H9 (cell line): Measurements from ENCODE around the gene PTPN3. TPM values are rescaled to one million over a fixed set of nuclear protein-coding genes. Genes with fewer than 3 reads are reported as not detected.

Experiments used
- DNase-seq: peaks from one replicate; pipeline ENCODE4 v3.0.0-alpha.2; 2017
- H2AFZ ChIP-seq: one replicate; pipeline ENCODE4 v1.6.1; 2013; ENCODE audit warnings: mild to moderate bottlenecking, low read length, control low read depth, moderate library complexity
- H2AK5ac ChIP-seq: 2 replicates; pipeline ENCODE4 v1.6.1; 2013; ENCODE audit warnings: low read length, control low read depth, mixed read lengths; ENCODE audit not compliant: insufficient read length
- H2BK120ac ChIP-seq: one replicate; pipeline ENCODE4 v1.6.1; 2013; ENCODE audit warnings: low read depth, mild to moderate bottlenecking, low read length, control low read depth, inconsistent platforms; ENCODE audit not compliant: poor library complexity, severe bottlenecking
- H2BK12ac ChIP-seq: 2 replicates; pipeline ENCODE4 v1.6.1; 2013; ENCODE audit warnings: low read length, control low read depth, mixed read lengths, low read depth; ENCODE audit not compliant: insufficient read length
- H2BK15ac ChIP-seq: 2 replicates; pipeline ENCODE4 v1.6.1; 2013; ENCODE audit warnings: low read depth, low read length, control low read depth
- H2BK20ac ChIP-seq: one replicate; pipeline ENCODE4 v1.6.1; 2013; ENCODE audit warnings: low read depth, mild to moderate bottlenecking, low read length, control low read depth, inconsistent platforms; ENCODE audit not compliant: poor library complexity, severe bottlenecking
- H2BK5ac ChIP-seq: 2 replicates; pipeline ENCODE4 v1.6.1; 2013; ENCODE audit warnings: low read length, control low read depth, mixed read lengths; ENCODE audit not compliant: insufficient read length
- H3K14ac ChIP-seq: 2 replicates; pipeline ENCODE4 v1.6.1; 2013; ENCODE audit warnings: low read length, control low read depth; ENCODE audit not compliant: insufficient read depth
- H3K18ac ChIP-seq: 2 replicates; pipeline ENCODE4 v1.6.1; 2013; ENCODE audit warnings: low read depth, mild to moderate bottlenecking, mixed read lengths, low read length, control low read depth; ENCODE audit not compliant: insufficient read length
- H3K23ac ChIP-seq: 2 replicates; pipeline ENCODE4 v1.6.1; 2013; ENCODE audit warnings: low read length, control low read depth, mixed read lengths, low read depth; ENCODE audit not compliant: insufficient read length
- H3K23me2 ChIP-seq: 2 replicates; pipeline ENCODE4 v1.6.1; 2013; ENCODE audit warnings: low read depth, mild to moderate bottlenecking, mixed read lengths, low read length, control low read depth; ENCODE audit not compliant: insufficient read length, poor library complexity, severe bottlenecking
- H3K27ac ChIP-seq: 2 replicates; pipeline ENCODE4 v1.5.1; 2013; ENCODE audit warnings: low read length, control low read depth, mixed read lengths, low read depth; ENCODE audit not compliant: insufficient read length
- H3K27me3 ChIP-seq: 2 replicates; pipeline ENCODE4 v1.6.1; 2013; ENCODE audit warnings: low read length, control low read depth, inconsistent platforms; ENCODE audit not compliant: insufficient read depth
- H3K4ac ChIP-seq: 2 replicates; pipeline ENCODE4 v1.6.1; 2013; ENCODE audit warnings: low read depth, mild to moderate bottlenecking, control low read depth, inconsistent platforms, low read length, moderate library complexity
- H3K4me1 ChIP-seq: 2 replicates; pipeline ENCODE4 v1.6.1; 2013; ENCODE audit warnings: low read length, control low read depth, inconsistent platforms; ENCODE audit not compliant: insufficient read depth
- H3K4me2 ChIP-seq: 2 replicates; pipeline ENCODE4 v1.6.1; 2013; ENCODE audit warnings: low read length, control low read depth, mixed read lengths; ENCODE audit not compliant: insufficient read length, insufficient read depth
- H3K56ac ChIP-seq: 2 replicates; pipeline ENCODE4 v1.6.1; 2013; ENCODE audit warnings: low read depth, mild to moderate bottlenecking, mixed read lengths, low read length, control low read depth; ENCODE audit not compliant: insufficient read length
- H3K79me1 ChIP-seq: 2 replicates; pipeline ENCODE4 v1.6.1; 2013; ENCODE audit warnings: low read depth, mild to moderate bottlenecking, moderate library complexity, low read length, control low read depth, inconsistent platforms; ENCODE audit not compliant: insufficient read depth, poor library complexity, severe bottlenecking
- H3K79me2 ChIP-seq: 2 replicates; pipeline ENCODE4 v1.6.1; 2013; ENCODE audit warnings: low read length, control low read depth, inconsistent platforms; ENCODE audit not compliant: insufficient read depth
- H3K9ac ChIP-seq: 2 replicates; pipeline ENCODE4 v1.6.1; 2013; ENCODE audit warnings: low read length, control low read depth, mixed read lengths; ENCODE audit not compliant: insufficient read length; ENCODE audit errors: extremely low read depth
- H3K9me3 ChIP-seq: one replicate; pipeline ENCODE4 v1.6.1; 2013; ENCODE audit warnings: low read depth, low read length, inconsistent platforms; ENCODE audit not compliant: control insufficient read depth
- H3T11ph ChIP-seq: one replicate; pipeline ENCODE4 v1.6.1; 2013; ENCODE audit warnings: mild to moderate bottlenecking, low read length, control low read depth, inconsistent platforms
- H4K20me1 ChIP-seq: one replicate; pipeline ENCODE4 v1.6.1; 2013; ENCODE audit not compliant: control insufficient read depth, insufficient read length, insufficient read depth
- H4K5ac ChIP-seq: 2 replicates; pipeline ENCODE4 v1.6.1; 2013; ENCODE audit warnings: low read depth, mild to moderate bottlenecking, mixed read lengths, low read length, control low read depth; ENCODE audit not compliant: insufficient read length
- H4K8ac ChIP-seq: replicated peaks from 2 replicates; pipeline ENCODE4 v1.6.1; 2013; ENCODE audit warnings: low read length, control low read depth, mixed read lengths, low read depth; ENCODE audit not compliant: insufficient read length
- H4K91ac ChIP-seq: 2 replicates; pipeline ENCODE4 v1.6.1; 2013; ENCODE audit warnings: low read depth, mild to moderate bottlenecking, moderate library complexity, mixed read lengths, low read length, control low read depth; ENCODE audit not compliant: insufficient read length
- H3K27ac Mint-ChIP-seq, 3 experiments: 2 replicates in 2 of 3; 3 replicates in 1 of 3; pipeline ENCODE4 v1.8.0; 2020 to 2021; ENCODE audit warnings: mixed read lengths in 3 of 3, mild to moderate bottlenecking in 1 of 3, moderate library complexity in 1 of 3
- H3K27me3 Mint-ChIP-seq: 2 replicates; pipeline ENCODE4 v1.8.0; 2021; ENCODE audit warnings: low read depth, mild to moderate bottlenecking, moderate library complexity, mixed read lengths
- H3K36me3 Mint-ChIP-seq, 3 experiments: 2 replicates in 2 of 3; 3 replicates in 1 of 3; pipeline ENCODE4 v1.8.0; 2020 to 2021; ENCODE audit warnings: low read depth in 3 of 3, mixed read lengths in 3 of 3; ENCODE audit not compliant: insufficient read depth in 1 of 3
- H3K4me1 Mint-ChIP-seq, 2 experiments: 2 replicates each; pipeline ENCODE4 v1.8.0; 2020; ENCODE audit warnings: mixed read lengths in 2 of 2
- H3K4me3 Mint-ChIP-seq, 2 experiments: 2 replicates in 1 of 2; 3 replicates in 1 of 2; pipeline ENCODE4 v1.8.0; 2020 to 2021; ENCODE audit warnings: mild to moderate bottlenecking in 2 of 2, mixed read lengths in 2 of 2, moderate library complexity in 1 of 2
- H3K9me3 Mint-ChIP-seq, 2 experiments: 2 replicates in 1 of 2; 3 replicates in 1 of 2; pipeline ENCODE4 v1.8.0; 2020; ENCODE audit warnings: mild to moderate bottlenecking in 2 of 2, mixed read lengths in 2 of 2, moderate library complexity in 1 of 2
- WGBS: extraction: QIAGEN DNeasy Blood & Tissue Kit; methylation state at CpG from one replicate; pipeline ENCODE4 v1.1.7; 2013; ENCODE audit warnings: missing lambda C conversion rate, low lambda C conversion rate, mixed read lengths; ENCODE audit not compliant: insufficient read length; ENCODE audit errors: extremely low coverage; 5-methylcytosine and 5-hydroxymethylcytosine counted together
- total RNA-seq: library from RNA; stranded (reverse); gene quantifications from 2 replicates; pipeline ENCODE4 v1.2.1, GENCODE V29; 2021
- TF ChIP-seq, protein P1 (sequence below): fragments of 200-600 bp; sonication (generic); conservative IDR thresholded peaks from 3 replicates; pipeline ENCODE4 v1.8.0; 2021; ENCODE audit warnings: antibody characterized with exemption, mild to moderate bottlenecking

Gene PTPN3
- total RNA-seq, 1 experiment from 2014 or later, result 2.6 TPM

GRCh38 chr9:109479822-109480221 is 18.3 kb downstream of the PTPN3 start:
- WGBS, result no CpG with 5 or more reads among the region's 2 CpGs
- H3K4me2 ChIP-seq, result no peak overlapping the region
- Mint-ChIP-seq H3K36me3 (no peaks in the 10 kb centered on the region), H3K27ac (no peak overlapping the region), H3K9me3 (no peaks in the 10 kb centered on the region), H3K4me3 (no peak overlapping the region), H3K4me1 (peaks cover 0 to 6% of the 10 kb centered on the region in 2 experiments; a peak in 1 of 4 replicates), H3K27me3 (no peaks in the 10 kb centered on the region; the same call in 1 of the 2 replicates)
- TF ChIP-seq, protein P1, sequence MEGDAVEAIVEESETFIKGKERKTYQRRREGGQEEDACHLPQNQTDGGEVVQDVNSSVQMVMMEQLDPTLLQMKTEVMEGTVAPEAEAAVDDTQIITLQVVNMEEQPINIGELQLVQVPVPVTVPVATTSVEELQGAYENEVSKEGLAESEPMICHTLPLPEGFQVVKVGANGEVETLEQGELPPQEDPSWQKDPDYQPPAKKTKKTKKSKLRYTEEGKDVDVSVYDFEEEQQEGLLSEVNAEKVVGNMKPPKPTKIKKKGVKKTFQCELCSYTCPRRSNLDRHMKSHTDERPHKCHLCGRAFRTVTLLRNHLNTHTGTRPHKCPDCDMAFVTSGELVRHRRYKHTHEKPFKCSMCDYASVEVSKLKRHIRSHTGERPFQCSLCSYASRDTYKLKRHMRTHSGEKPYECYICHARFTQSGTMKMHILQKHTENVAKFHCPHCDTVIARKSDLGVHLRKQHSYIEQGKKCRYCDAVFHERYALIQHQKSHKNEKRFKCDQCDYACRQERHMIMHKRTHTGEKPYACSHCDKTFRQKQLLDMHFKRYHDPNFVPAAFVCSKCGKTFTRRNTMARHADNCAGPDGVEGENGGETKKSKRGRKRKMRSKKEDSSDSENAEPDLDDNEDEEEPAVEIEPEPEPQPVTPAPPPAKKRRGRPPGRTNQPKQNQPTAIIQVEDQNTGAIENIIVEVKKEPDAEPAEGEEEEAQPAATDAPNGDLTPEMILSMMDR, result no peak
- no peaks in the 10 kb centered on the region for H3K9me3 ChIP-seq
- no peaks in the 10 kb centered on the region for H3K4me1 ChIP-seq
- H2BK120ac ChIP-seq, result no peak overlapping the region
- no peak overlapping the region for H3T11ph ChIP-seq
- H4K5ac ChIP-seq, result no peak overlapping the region
- no peak overlapping the region for H2AFZ ChIP-seq
- no peak overlapping the region for H3K56ac ChIP-seq
- H3K23ac ChIP-seq, result no peak overlapping the region
- H4K91ac ChIP-seq, result no peak overlapping the region
- no peak overlapping the region for H3K27ac ChIP-seq
- H3K27me3 ChIP-seq, result no peaks in the 10 kb centered on the region
- no peak overlapping the region for H2BK5ac ChIP-seq
- H3K79me1 ChIP-seq, result no peaks in the 10 kb centered on the region
- H2BK15ac ChIP-seq, result no peak overlapping the region
- no peak overlapping the region for H2BK12ac ChIP-seq
- no peak overlapping the region for H3K14ac ChIP-seq
- H4K20me1 ChIP-seq, result no peaks in the 10 kb centered on the region
- H3K18ac ChIP-seq, result no peak overlapping the region
- H3K79me2 ChIP-seq, result no peaks in the 10 kb centered on the region
- no peak overlapping the region for H2BK20ac ChIP-seq
- no peak overlapping the region for H3K4ac ChIP-seq
- H3K9ac ChIP-seq, result no peak overlapping the region
- no peak overlapping the region for H2AK5ac ChIP-seq
- DNase-seq, result no peak
- H3K23me2 ChIP-seq, result no peaks in the 10 kb centered on the region
- no peak overlapping the region for H4K8ac ChIP-seq
